MCF 10A (cell line): ENCODE measurements around the gene TMEM117. TPM values are rescaled to one million over a fixed set of nuclear protein-coding genes. Genes with fewer than 3 reads are reported as not detected.

Experiments used
- BruUV-seq: library from RNA; stranded (reverse); fragments of 400-500 nt; replicated peaks from 2 replicates; lab custom pipeline; 2021; lab: Mats Ljungman, UMichigan
- CTCF ChIA-PET: fragments of 300-600 bp; sonication (Branson Sonifier 250); formaldehyde crosslinking; extraction: SDS; loops from one replicate; lab custom pipeline; 2021; ENCODE audit warnings: antibody characterized with exemption, inconsistent platforms; lab: Yijun Ruan, JAX
- POLR2A ChIA-PET: fragments of 300-600, 350-650 bp; sonication (Branson Sonifier 250); formaldehyde crosslinking; extraction: SDS; loops from one replicate; lab custom pipeline; 2020; ENCODE audit warnings: antibody characterized with exemption, inconsistent platforms; lab: Yijun Ruan, JAX
- DNase-seq: peaks from one replicate; pipeline ENCODE4 v3.0.0-alpha.2; 2018; ENCODE audit not compliant: unreplicated experiment
- H3K27ac Mint-ChIP-seq: one replicate; pipeline ENCODE4 v1.8.0; 2022; ENCODE audit warnings: mild to moderate bottlenecking, low read depth, mixed read lengths; ENCODE audit not compliant: unreplicated experiment
- H3K27me3 Mint-ChIP-seq: one replicate; pipeline ENCODE4 v1.8.0; 2022; ENCODE audit warnings: mixed read lengths; ENCODE audit not compliant: insufficient read depth, unreplicated experiment
- H3K36me3 Mint-ChIP-seq: one replicate; pipeline ENCODE4 v1.8.0; 2022; ENCODE audit warnings: mild to moderate bottlenecking, moderate library complexity, mixed read lengths; ENCODE audit not compliant: insufficient read depth, unreplicated experiment
- H3K4me1 Mint-ChIP-seq: one replicate; pipeline ENCODE4 v1.8.0; 2022; ENCODE audit warnings: mixed read lengths; ENCODE audit not compliant: insufficient read depth, unreplicated experiment
- H3K4me3 Mint-ChIP-seq: one replicate; pipeline ENCODE4 v1.8.0; 2022; ENCODE audit warnings: mild to moderate bottlenecking, moderate library complexity, mixed read lengths; ENCODE audit not compliant: unreplicated experiment
- H3K9me3 Mint-ChIP-seq: one replicate; pipeline ENCODE4 v1.8.0; 2022; ENCODE audit warnings: mixed read lengths; ENCODE audit not compliant: unreplicated experiment
- CTCF ChIP-seq: fragments of 200-600 bp; IDR thresholded peaks from one replicate; pipeline ENCODE4 v1.8.0; 2022; ENCODE audit warnings: antibody characterized with exemption, mild to moderate bottlenecking; ENCODE audit not compliant: unreplicated experiment
- intact Hi-C: fragments of 100-400 bp; cut with micrococcal nuclease; formaldehyde crosslinking; loops from 2 replicates; pipeline ENCODE4 v1.14.1; 2022
- total RNA-seq: library from RNA; stranded (reverse); gene quantifications from 2 replicates; pipeline ENCODE4 v1.2.3, GENCODE V29; 2022

The TMEM117 gene
- total RNA-seq, 1 experiment from 2014 or later: 3.2 TPM

DNA sequence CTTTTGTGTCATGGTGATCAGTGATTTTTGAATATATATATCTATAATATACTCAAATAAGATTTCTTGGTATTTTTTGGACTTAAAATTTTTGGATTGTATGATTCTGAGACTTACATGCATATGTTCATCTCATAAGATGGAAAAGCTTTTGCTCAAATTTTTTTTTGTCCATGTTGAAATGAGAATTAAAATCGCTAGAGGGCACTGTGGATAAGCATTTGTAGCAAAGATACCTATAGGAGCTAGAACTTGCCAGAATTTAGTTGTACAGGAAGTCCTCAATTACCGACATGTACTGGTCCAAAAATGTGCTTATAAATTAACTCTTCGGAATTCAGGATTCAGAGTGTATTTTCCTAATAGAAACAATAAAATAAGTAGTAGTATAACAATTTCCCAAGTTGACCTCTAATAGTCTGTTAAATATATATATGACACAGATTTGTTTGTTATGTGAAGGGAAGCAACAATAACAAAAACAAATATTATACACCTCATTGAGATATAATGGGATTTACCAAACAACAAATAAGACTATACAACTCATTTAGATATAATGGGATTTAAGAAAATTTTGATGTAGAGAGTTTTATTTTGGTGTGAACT, 179.6 kb downstream of the TMEM117 start:
- H3K36me3 Mint-ChIP-seq: no peaks in the 10 kb centered on the region
- H3K27me3 Mint-ChIP-seq: no peaks in the 10 kb centered on the region
- DNase-seq: peak; percentile 62
- H3K9me3 Mint-ChIP-seq: no peaks in the 10 kb centered on the region
- POLR2A ChIA-PET: interaction anchor here (0.6 to 0.7 kb wide), 2 partner anchors 630 to 914 kb away, joined by 3 read pairs; no protein-coding TSS in a partner anchor
- TF ChIP-seq CTCF: peak; percentile 51
- no TSS peak for BruUV-seq
- no peaks in the 10 kb centered on the region for H3K4me1 Mint-ChIP-seq
- CTCF ChIA-PET: interaction anchor here (0.6 to 2.9 kb wide), 18 partner anchors 11 to 1107 kb away, joined by 3 to 15 read pairs (median 3); no protein-coding TSS in a partner anchor
- no peak overlapping the region for H3K27ac Mint-ChIP-seq
- no peak overlapping the region for H3K4me3 Mint-ChIP-seq
- intact Hi-C loops: loop anchor here (1.0 to 10.0 kb wide), 3 partner anchors 759 to 916 kb away; no protein-coding TSS in a partner anchor

DNA sequence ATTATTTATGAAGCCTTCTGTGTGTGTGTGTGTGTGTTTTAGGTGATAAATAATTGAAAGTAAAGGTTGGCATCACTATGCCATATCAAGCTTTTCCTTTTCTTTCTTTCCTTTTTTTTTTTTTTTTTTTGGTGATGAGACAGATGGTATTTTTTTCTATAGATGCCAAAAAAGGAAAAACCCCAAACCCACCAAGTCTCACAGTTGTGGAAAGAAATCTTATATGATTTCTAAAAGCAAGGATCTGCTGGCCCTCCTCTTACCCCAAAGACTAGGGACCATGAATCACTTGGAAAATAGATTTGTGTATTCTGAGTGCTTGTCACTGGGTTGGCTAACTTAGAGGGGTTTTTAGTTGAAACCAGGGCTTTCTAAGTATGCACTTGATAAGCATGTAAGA, 181.3 kb downstream of the TMEM117 start:
- DNase-seq: no peak
- ChIA-PET CTCF (interaction anchor here (1.2 kb wide), 1 partner anchor 914 kb away, joined by 4 read pairs; no protein-coding TSS in a partner anchor), POLR2A (no interaction called here)
- intact Hi-C loops: loop anchor here (10.0 kb wide), 1 partner anchor 758 kb away; no protein-coding TSS in a partner anchor
- TF ChIP-seq CTCF: no peak
- no peak overlapping the region for H3K4me3 Mint-ChIP-seq
- H3K9me3 Mint-ChIP-seq: no peaks in the 10 kb centered on the region
- H3K36me3 Mint-ChIP-seq: no peaks in the 10 kb centered on the region
- H3K27ac Mint-ChIP-seq: no peak overlapping the region
- H3K27me3 Mint-ChIP-seq: no peaks in the 10 kb centered on the region
- H3K4me1 Mint-ChIP-seq: no peaks in the 10 kb centered on the region
- no TSS peak for BruUV-seq

GRCh38 chr12:44019118-44019517, 183.2 kb downstream of the TMEM117 start:
- intact Hi-C loops: loop anchor here (10.0 kb wide), 1 partner anchor 756 kb away; no protein-coding TSS in a partner anchor
- no peak for DNase-seq
- Mint-ChIP-seq H3K27me3 (no peaks in the 10 kb centered on the region), H3K9me3 (no peaks in the 10 kb centered on the region), H3K36me3 (no peaks in the 10 kb centered on the region), H3K4me1 (no peaks in the 10 kb centered on the region), H3K4me3 (no peak overlapping the region), H3K27ac (no peak overlapping the region)
- TF ChIP-seq CTCF: no peak
- ChIA-PET POLR2A (no interaction called here), CTCF (interaction anchor here (0.6 kb wide), 1 partner anchor 9 kb away, joined by 3 read pairs; no protein-coding TSS in a partner anchor)
- no TSS peak for BruUV-seq

DNA sequence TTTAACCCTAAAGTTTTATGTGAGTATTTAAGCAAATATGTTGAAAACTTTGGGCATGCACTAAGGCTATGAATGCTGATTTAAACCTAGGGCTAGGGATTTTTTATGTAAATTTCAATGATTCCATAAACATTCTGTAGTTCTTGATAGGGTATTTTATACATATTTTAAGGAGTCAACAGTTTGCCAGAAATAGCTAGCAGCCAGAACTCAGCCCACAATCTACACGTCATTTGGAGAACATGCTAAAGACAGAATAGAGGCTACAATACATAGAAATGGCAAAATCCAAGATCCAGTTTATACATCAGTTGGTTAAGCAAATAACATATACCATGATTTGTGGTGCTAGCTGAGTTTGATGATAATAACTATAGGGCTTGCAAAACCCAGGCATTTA, 184.7 kb downstream of the TMEM117 start:
- H3K36me3 Mint-ChIP-seq: no peaks in the 10 kb centered on the region

More for the DNA sequence above, 184.7 kb downstream of the TMEM117 start:
- TF ChIP-seq CTCF: no peak
- H3K27me3 Mint-ChIP-seq: no peaks in the 10 kb centered on the region
- H3K4me1 Mint-ChIP-seq: no peaks in the 10 kb centered on the region
- H3K4me3 Mint-ChIP-seq: no peak overlapping the region
- ChIA-PET CTCF (no interaction called here), POLR2A (no interaction called here)
- no peak for DNase-seq
- intact Hi-C loops: no loop called here
- BruUV-seq: no TSS peak
- no peaks in the 10 kb centered on the region for H3K9me3 Mint-ChIP-seq
- no peak overlapping the region for H3K27ac Mint-ChIP-seq
